ENCODE results near the gene BPIFB1. TPM values are rescaled to one million over a fixed set of nuclear protein-coding genes. Genes with fewer than 3 reads are reported as not detected.

The BPIFB1 gene
- total RNA-seq, 1 experiment from 2014 or later: 0.10 TPM

GRCh38 chr20:33259371-33259770 lies 23.6 kb upstream of the BPIFB1 start:
- H3K27ac ChIP-seq (ENCODE audit: low read length): no peak overlapping the region
- peaks cover 7% of the 10 kb centered on the region; the same call in 1 of the 2 replicates for H3K27me3 ChIP-seq (ENCODE audit: control insufficient read depth, insufficient read depth, low read length)
- ChIA-PET POLR2A (no interaction called here), CTCF (no interaction called here)
- no TSS peak for BruUV-seq (replicated peaks)
- H3K36me3 ChIP-seq (ENCODE audit: control insufficient read depth, insufficient read depth, low read length): no peaks in the 10 kb centered on the region
- DNase-seq (ENCODE audit: low read depth, low spot score) (no peak), ATAC-seq (no peak)
- H3K9me3 ChIP-seq (ENCODE audit: control insufficient read depth, insufficient read depth, low read depth, low read length): no peaks in the 10 kb centered on the region
- no peak overlapping the region for H3K4me3 ChIP-seq (ENCODE audit: low read depth in 2 of 2, low read length in 2 of 2)
- in situ Hi-C loops (cut with HindIII; ENCODE audit: low pct_unique_long_range_greater_than_20kb, low sequenced_read_pairs): no loop called here
- H3K4me1 ChIP-seq (ENCODE audit: control insufficient read depth, insufficient read depth, low read length): no peaks in the 10 kb centered on the region
- no peak for TF ChIP-seq POLR2AphosphoS5 (IDR thresholded peaks at IDR 0.05; ENCODE audit: low read depth, low read length)
- no peak for TF ChIP-seq TCF7L2 (IDR thresholded peaks at IDR 0.05; ENCODE audit: low read depth, low read length)
- no peak for TF ChIP-seq CTCF (IDR thresholded peaks at IDR 0.05)
- TF ChIP-seq REST (IDR thresholded peaks at IDR 0.05; ENCODE audit: insufficient read depth in 1 of 2, low read depth in 2 of 2, low read length in 1 of 2): no peak
- no peak for TF ChIP-seq SIN3A (IDR thresholded peaks at IDR 0.05; ENCODE audit: borderline replicate concordance, insufficient read depth, low read depth, low read length)
- intact Hi-C loops (cut with micrococcal nuclease; ENCODE audit: unreplicated experiment): no loop called here

GRCh38 chr20:33261465-33261864 lies 21.5 kb upstream of the BPIFB1 start:
- Histone ChIP-seq H3K27me3 (ENCODE audit: control insufficient read depth, insufficient read depth, low read length) (peaks cover 12% of the 10 kb centered on the region), H3K9me3 (ENCODE audit: control insufficient read depth, insufficient read depth, low read depth, low read length) (no peaks in the 10 kb centered on the region), H3K4me3 (ENCODE audit: low read depth in 2 of 2, low read length in 2 of 2) (no peak overlapping the region), H3K4me1 (ENCODE audit: control insufficient read depth, insufficient read depth, low read length) (no peaks in the 10 kb centered on the region), H3K36me3 (ENCODE audit: control insufficient read depth, insufficient read depth, low read length) (no peaks in the 10 kb centered on the region), H3K27ac (ENCODE audit: low read length) (no peak overlapping the region)
- DNase-seq (ENCODE audit: low read depth, low spot score) (no peak), ATAC-seq (no peak)
- TF ChIP-seq REST (IDR thresholded peaks at IDR 0.05; ENCODE audit: insufficient read depth in 1 of 2, low read depth in 2 of 2, low read length in 1 of 2) (no peak), SIN3A (IDR thresholded peaks at IDR 0.05; ENCODE audit: borderline replicate concordance, insufficient read depth, low read depth, low read length) (no peak), TCF7L2 (IDR thresholded peaks at IDR 0.05; ENCODE audit: low read depth, low read length) (no peak), POLR2AphosphoS5 (IDR thresholded peaks at IDR 0.05; ENCODE audit: low read depth, low read length) (no peak), CTCF (IDR thresholded peaks at IDR 0.05) (no peak)
- intact Hi-C loops (cut with micrococcal nuclease; ENCODE audit: unreplicated experiment) (loop anchor here (5.0 kb wide), 1 partner anchor 36 kb away; no protein-coding TSS in a partner anchor), in situ Hi-C loops (cut with HindIII; ENCODE audit: low pct_unique_long_range_greater_than_20kb, low sequenced_read_pairs) (no loop called here)
- CTCF ChIA-PET: no interaction called here
- no TSS peak for BruUV-seq (replicated peaks)
- POLR2A ChIA-PET: no interaction called here
